ENCODE results near the gene MRPS2.

DNA sequence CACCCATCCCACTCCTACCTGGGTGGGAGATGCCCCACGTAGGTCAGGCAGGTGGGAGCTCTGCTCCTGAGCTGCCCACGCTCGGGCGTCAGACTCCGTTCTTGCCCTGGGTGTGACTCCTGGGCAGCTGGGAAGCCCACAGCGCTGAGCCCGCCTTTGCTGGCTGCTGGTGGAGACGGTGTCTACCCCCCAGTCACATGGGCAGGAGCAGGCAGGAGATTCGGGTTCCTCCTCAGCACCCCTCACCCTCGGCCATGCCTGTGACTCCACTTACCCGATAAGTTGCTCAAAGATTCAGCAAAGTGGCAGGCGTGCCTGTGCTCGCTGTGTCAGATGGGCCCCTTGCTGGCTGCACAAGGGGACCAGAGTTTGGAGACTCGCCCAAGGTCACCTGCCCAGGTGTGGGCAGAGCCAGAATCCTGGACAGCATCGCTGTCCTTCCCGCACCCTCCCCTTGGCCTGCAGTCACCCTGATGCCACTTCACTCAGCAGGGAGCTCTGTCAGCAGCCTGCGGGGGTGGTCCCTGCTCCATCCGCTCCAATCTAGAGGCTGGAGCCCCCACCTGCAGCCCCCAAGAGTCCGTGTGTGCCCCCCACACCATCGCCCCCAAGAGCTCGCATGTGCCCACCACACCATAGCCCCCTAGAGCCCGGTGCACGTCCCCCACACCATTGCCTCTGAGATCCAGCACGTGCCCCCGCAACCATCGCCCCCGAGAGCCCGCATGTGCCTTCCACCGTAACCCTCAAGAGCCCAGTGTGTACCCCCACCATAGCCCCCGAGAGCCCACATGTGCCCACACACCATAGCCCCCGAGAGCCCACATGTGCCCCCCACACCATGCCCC, 25.0 kb downstream of the MRPS2 start:
- TF ChIP-seq, protein P1, sequence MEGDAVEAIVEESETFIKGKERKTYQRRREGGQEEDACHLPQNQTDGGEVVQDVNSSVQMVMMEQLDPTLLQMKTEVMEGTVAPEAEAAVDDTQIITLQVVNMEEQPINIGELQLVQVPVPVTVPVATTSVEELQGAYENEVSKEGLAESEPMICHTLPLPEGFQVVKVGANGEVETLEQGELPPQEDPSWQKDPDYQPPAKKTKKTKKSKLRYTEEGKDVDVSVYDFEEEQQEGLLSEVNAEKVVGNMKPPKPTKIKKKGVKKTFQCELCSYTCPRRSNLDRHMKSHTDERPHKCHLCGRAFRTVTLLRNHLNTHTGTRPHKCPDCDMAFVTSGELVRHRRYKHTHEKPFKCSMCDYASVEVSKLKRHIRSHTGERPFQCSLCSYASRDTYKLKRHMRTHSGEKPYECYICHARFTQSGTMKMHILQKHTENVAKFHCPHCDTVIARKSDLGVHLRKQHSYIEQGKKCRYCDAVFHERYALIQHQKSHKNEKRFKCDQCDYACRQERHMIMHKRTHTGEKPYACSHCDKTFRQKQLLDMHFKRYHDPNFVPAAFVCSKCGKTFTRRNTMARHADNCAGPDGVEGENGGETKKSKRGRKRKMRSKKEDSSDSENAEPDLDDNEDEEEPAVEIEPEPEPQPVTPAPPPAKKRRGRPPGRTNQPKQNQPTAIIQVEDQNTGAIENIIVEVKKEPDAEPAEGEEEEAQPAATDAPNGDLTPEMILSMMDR (IDR thresholded peaks at IDR 0.05) = no peak
- TF ChIP-seq POLR2A (IDR thresholded peaks at IDR 0.05) = no peak
- TF ChIP-seq POLR2AphosphoS5 (IDR thresholded peaks at IDR 0.05) = no peak
